ENCODE results near the gene AIG1.

- TF ChIP-seq, protein P1, sequence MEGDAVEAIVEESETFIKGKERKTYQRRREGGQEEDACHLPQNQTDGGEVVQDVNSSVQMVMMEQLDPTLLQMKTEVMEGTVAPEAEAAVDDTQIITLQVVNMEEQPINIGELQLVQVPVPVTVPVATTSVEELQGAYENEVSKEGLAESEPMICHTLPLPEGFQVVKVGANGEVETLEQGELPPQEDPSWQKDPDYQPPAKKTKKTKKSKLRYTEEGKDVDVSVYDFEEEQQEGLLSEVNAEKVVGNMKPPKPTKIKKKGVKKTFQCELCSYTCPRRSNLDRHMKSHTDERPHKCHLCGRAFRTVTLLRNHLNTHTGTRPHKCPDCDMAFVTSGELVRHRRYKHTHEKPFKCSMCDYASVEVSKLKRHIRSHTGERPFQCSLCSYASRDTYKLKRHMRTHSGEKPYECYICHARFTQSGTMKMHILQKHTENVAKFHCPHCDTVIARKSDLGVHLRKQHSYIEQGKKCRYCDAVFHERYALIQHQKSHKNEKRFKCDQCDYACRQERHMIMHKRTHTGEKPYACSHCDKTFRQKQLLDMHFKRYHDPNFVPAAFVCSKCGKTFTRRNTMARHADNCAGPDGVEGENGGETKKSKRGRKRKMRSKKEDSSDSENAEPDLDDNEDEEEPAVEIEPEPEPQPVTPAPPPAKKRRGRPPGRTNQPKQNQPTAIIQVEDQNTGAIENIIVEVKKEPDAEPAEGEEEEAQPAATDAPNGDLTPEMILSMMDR (IDR thresholded peaks at IDR 0.05) = no peak
- no peak for TF ChIP-seq POLR2A (IDR thresholded peaks at IDR 0.05)
These were observed 10.2 kb upstream of the AIG1 start for GRCh38 chr6:143050509-143050908.

All from adrenal gland (tissue), 5 donors.